Fibroblast of upper back skin (primary cell): Measurements from ENCODE around the gene A4GALT.
A peak's percentile ranks its signal among the peaks of the same experiment; 100 is the strongest.
"Not testable (repeated sequence)": the region's sequence is repeated elsewhere in the genome, so short reads cannot be mapped to it uniquely, and the experiment has no call there.

ENCODE experiments used
- DNase-seq: peaks from one replicate; pipeline ENCODE4 v3.0.0-alpha.2; 2013

The A4GALT gene, protein sequence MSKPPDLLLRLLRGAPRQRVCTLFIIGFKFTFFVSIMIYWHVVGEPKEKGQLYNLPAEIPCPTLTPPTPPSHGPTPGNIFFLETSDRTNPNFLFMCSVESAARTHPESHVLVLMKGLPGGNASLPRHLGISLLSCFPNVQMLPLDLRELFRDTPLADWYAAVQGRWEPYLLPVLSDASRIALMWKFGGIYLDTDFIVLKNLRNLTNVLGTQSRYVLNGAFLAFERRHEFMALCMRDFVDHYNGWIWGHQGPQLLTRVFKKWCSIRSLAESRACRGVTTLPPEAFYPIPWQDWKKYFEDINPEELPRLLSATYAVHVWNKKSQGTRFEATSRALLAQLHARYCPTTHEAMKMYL

DNA sequence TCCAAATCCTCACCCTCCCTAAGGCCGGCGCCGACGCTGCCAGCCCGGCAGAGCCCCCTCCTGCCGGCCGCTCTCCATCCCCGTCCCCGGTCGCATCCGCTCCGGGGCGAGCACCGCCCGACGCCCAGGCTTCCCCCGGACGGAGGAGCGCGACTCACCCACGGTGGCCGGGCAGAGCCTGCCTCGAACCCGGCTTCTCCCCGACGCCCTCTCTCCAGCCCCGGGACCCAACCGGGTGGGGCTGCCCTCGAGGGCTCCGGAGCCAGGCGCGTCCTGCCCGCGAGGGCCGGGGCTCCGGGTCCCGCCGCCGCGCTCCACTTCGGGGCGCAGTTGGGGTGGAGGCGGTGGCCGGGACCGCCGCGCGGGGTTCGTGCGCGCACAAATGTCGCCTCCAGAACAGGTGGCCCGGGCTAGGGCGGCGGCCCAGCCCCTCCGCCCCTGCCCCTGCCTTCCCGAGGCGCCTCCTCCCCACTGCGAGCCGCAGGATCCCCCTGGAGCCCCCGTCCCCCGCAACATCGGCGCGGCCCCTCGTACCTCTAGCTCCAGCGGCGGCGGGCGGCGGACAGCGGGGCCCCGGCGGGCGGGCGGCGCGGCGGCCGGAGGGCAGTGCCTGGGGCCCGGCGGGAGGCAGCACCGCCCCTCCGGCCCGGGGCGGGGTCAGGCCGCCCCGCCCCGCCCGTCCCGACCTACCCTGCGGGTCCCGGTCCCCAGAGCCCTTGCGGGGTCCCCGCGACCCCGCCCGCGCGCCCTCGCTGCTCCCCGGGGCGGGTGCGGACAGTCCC is at the start of gene A4GALT:
Gene A4GALT, minus strand, starts transcription at position 608 of the 782 bp plus-strand sequence. CDS start 26,919 bp downstream, outside the sequence.
- no peak for DNase-seq

DNA sequence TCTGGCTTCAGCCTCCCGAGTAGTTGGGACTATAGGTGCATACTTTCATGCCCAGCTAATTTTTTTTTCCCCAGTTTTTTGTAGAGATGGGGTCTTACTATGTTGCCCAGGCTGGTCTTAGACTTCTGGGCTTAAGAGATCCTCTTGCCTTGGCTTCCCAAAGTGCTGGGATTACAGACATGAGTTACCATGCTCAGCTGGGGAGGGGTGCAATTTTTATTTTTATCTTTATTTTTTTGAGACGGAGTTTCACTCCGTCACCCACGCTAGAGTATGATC is 49.7 kb upstream of the A4GALT start:
- no peak for DNase-seq

DNA sequence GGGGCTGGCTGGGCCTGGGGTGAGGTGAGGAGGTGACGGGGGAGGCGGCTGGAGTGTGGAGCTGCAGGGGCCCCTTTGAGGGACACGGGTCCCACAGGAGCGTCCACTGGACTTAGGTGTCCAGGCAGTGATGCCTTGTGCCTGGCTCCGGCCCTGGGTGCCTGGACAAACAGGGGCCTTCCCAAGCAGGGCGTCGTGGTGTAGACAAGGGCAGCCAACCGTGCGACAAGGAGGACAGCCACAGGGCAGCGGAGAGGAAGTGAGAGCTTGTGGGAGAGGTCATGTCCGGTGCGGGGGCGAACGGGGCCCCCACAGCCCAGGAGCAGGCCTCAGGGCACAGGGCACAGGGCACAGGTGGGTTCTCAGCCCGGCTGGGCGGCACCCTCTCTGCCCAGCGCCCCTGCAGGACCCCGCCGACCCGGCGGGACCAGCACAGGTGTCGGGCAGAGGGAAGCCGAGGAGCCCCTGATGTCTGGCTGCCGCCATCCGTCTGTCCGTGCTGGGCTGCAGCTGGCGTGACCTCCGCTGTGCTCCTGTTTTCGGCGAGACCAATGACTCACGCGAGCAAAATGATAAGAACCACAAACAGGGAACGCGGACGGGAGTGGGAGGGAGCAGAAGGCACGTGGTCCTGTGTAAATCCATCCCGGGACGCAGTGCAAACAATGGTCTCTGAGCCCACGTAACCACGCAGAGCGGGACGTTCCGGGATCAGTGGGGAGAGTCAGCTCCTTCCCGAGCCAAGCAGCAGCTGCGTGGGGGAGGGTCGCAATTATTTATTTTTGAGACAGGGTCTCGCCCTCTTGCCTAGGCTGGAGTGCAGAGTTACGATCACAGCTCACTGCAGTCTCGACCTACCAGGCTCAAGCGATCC is 49.1 kb upstream of the A4GALT start:
- DNase-seq: peak; percentile 78

DNA sequence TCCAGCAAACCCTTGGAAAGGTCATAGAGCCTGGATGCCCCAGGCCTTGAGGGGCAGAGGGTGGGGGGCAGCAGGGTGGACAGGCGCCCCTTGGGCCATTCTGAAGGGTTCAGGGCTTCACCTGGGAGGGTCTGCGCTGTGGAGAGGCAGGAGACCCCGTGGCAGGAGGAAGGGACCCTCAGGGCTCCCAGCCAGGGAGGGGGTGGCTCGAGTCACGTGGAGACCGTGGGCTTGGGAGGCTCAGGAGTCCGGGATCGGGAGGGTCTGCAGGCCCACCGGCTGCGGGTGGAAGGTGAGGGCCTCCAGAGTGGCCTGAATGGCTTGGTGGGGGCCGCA is 48.5 kb upstream of the A4GALT start:
- DNase-seq: no peak

DNA sequence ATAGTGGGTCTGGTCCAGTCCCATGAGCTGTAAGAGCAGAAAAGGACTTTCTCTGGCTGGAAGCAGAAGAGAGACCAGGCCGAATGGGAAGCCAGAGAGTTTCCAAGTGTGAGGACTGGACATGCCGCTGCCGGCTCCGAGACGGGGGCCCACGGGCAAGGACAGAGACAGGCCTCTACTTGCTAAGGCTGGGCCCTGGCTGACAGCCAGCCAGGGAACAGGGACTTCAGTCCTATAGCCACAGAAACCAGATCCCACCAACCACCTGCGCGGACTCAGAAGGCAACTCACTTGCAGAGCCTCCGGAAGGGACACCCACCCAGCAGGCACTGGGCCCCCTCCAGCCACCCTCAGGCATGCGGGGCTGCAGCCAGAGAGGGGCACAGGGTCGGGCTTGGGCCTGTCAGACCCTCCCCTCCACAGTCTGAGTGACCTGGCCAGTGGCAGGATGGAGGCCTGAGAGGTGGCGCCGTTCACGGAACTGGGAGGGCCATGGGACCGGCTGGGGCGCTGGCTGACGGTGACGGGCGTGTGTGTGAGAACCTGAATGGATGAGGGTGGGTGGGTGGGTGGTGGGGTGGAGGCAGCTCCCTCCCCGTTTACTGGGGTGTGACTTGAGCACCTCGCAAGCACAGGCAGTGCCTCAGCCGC is 47.8 kb upstream of the A4GALT start:
- DNase-seq: no peak

DNA sequence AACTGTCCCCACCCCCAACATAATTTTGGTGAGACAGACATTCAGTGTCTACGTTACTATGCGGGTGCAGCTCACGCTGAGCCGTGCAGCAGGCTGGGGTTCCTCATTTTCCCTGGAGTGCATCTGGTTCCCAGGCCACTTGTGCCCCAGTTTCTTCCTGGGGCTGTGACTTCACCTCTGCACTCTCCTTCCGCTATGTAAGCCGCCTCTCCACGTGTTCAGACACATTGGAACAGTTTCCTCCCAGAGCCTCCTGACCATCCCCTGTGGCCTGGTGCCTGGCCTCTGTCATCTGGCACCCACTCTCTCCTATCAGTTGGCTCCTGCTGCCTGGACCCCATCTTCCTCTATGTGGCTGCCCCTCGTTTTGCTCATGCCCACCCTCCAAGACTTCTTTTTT is 46.2 kb upstream of the A4GALT start:
- DNase-seq: no peak

DNA sequence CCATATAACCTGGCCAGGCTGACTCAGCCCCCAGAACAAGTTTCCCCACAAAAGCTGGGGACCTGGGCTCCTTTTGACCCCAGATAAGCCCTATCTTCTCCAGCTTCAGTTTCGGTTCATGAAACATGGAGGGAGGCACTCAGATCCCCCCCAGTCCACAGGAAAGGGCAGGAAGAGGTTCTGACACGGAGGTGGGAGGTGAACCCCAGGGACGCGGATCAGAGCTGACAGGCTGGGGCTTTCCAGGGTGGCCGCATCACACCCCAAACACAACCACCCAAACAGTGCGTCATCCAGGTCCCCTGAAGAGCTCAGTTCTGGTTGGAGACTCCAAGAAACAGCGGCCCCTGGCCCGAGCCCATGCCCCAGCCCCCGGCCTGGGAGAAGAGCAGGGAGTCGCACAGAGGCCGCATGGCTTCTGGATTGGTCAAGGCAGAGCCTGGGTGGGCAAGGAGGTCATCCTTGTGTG is 44.3 kb upstream of the A4GALT start:
- no peak for DNase-seq

DNA sequence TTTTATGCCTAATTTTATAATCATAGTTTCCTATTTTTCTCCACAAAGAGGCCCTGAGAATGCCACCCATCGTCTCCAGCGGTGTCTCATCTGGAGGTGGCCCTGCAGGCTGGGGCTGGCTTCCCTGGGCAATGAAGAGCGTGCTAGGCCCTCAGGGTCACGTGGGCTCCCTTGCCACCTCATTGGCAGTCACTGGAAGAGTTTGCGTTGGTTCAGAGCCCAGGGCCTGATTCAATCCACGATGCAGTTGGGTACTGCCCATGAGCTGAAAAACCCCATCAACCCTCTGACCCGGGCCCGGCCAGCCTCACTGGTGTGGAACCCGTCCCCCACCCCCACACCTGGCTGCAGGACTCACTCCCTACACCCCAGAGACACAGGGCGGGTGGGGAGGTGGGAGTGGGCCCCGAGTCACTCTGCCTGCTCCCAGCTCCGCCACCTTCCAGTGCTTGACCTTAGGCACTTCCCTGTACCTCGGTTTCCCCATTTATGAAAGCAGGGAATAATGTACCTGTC is 43.4 kb upstream of the A4GALT start:
- DNase-seq: no peak

DNA sequence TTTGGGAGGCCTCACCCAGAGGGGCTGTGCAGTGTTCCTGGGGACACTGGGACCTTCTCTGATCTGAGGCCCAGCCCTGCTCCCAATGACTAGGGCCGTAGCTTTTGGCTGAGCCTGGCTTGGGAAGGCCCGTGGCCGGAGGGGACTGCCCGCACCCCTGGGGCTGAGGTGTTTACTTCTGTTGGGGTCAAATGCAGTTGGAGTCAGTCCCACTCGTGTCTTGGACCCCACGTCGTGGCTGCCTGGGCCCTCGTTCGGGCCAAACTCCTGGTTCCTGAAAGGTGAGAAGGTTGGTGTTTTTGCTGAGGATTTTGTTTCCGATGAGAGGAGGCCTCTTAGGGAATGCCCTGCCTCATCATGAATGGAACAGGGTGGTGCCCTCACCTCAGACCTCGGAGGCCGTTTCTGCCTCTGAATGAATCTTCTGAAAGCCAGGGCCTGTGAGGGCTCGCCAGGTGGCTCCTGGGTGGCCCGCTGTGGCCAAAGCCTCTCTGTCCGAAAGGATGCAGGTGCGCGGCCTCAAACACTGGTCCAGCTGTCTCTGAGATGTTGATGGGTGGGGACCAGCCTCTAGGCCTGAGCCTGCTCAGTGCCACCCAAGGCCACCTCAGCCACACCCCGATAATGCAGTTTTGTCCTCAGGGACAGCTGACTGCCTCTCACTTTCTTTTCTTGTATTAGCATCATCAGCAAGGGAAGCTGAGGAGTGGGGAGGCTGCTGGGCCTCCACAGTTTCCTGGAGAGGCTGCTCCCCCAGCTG is 40.3 kb upstream of the A4GALT start:
- DNase-seq: no peak

DNA sequence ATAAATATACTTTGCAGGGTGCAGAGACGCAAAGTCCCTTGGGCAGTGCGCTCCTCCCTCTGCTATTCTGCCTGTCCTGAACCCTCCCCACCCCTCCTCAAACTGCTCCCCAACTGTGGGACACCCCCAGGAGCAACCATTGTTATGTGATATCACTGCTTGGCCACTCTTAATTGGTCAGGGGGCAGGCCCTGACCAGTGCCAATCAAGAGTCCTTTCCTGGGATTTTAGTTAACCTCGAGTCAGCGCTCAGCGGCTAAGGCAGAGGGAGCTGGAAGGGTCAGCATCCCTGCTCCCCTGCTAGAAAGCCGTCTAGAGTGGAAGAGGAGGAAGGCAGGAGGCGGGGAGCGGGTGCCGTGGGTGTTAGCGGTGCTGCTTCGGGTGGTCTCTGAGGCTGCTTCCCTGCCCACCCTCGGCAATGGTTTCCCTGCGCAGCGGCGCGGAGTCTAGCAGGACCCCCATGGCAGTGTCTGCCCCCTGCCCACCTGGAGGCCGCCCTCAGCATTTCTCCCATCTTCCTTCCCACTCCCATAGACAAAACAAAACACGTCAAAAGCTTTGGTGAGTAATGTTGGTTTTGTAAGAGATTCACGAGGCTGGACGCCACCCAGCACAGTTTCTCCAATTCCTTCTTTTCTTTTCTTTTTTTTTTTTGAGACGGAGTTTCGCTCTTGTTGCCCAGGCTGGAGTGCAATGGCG is 38.4 kb upstream of the A4GALT start:
- DNase-seq: peak; percentile 34

DNA sequence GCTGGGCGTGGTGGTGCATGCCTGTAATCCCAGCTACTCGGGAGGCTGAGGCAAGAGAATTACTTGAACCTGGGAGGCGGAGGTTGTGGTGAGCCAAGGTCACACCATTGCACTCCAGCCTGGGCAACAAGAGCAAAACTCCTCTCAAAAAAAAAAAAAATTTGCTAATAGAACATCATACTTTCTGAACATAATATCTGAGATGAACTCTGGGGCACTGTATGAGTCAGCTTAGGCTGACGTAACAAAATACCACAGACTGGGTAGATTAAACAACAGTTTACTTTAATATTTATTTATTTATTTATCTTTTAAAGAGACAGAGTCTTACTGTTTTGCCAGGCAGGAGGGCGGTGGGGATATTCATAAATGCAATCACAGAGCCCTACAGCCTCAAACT is 34.9 kb upstream of the A4GALT start:
- peak; percentile 77 for DNase-seq

DNA sequence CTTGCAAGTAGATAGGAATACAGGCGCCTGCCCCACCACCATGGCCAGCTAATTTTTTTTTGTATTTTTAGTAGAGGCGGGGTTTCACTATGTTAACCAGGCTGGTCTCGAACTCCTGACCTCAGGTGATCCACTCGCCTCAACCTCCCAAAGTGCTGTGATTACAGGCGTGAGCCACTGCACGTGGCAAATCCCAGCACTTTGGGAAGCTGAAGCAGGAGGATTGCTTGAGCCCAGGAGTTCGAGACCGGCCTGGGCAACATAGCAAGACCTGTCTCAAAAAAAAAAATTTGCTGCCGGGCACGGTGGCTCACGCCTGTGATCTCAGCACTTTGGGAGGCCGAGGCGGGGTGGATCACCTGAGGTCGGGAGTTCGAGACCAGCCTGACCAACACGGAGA is 34.5 kb upstream of the A4GALT start:
- DNase-seq: not testable (repeated sequence)

DNA sequence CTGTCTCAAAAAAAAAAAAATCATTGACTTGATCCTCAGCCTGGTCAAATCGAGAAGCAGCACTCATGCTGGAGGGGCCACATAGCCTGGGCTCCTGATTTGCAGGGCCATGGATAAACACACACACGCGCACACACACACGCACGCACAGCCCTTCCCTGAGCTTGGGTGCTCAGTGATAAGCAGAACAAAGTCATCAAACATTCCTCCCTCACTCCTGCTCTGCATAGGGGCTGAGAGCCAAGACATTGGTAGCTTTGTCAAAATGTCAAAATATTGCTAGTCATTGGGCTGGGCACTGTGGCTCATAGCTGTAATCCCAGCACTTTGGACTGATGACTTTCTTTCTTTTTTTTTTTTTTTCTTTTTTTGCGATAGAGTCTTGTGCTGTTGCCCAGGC is 34.0 kb upstream of the A4GALT start:
- peak; percentile 58 for DNase-seq

DNA sequence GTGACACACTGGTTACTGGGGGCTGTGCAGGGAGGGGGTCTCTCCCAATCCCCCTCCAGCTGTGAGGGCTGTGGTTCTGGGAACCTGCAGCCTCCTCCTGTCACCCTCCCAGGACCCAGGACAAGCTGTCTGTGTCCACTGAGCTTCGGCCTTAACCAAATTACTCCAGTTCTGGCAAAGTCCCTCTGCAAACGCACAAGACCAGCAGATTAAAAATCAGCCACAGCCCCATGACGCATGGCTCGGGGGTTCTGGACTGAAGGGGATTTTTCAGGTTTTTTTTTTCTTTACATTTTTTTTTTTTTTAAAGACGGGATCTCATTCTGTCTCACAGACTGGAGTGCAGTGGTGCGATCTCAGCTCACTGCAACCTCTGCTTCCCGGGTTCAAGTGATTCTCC is 32.2 kb upstream of the A4GALT start:
- DNase-seq: no peak

DNA sequence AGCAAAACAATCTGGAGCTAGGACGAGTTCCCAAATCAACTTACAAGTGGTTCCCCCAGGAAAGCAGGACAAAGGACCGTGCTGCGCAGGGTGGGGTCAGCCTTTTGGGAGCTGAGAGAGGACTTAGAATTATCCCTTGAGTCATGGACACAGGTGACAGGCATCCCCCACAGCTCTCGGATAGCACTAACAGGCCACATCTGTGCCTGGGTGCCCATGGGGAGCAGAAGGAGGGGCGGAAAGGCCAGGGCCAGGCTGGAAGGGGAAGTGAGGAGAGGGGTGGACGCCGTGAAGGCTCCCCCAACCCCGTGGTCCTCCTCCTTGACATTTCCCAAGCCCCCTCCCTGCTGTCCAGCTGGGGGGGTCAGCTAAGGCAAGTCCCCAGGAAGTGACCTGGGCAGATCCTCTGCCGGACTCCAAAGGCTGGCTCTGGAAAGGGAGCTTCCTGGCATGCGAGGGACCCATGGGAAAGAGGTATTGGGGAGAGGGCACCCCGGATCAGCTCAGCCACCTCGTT is 31.6 kb upstream of the A4GALT start:
- DNase-seq: no peak

DNA sequence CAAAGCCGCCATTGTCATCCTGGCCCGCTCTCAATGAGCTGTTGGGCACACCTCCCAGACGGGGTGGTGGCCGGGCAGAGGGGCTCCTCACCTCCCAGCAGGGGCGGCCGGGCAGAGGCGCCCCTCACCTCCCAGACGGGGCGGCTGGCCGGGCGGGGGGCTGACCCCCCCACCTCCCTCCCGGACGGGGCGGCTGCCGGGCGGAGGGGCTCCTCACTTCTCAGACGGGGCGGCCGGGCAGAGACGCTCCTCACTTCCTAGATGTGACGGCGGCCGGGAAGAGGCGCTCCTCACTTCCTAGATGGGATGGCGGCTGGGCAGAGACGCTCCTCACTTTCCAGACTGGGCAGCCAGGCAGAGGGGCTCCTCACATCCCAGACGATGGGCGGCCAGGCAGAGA is 29.8 kb upstream of the A4GALT start:
- DNase-seq: not testable (repeated sequence)

DNA sequence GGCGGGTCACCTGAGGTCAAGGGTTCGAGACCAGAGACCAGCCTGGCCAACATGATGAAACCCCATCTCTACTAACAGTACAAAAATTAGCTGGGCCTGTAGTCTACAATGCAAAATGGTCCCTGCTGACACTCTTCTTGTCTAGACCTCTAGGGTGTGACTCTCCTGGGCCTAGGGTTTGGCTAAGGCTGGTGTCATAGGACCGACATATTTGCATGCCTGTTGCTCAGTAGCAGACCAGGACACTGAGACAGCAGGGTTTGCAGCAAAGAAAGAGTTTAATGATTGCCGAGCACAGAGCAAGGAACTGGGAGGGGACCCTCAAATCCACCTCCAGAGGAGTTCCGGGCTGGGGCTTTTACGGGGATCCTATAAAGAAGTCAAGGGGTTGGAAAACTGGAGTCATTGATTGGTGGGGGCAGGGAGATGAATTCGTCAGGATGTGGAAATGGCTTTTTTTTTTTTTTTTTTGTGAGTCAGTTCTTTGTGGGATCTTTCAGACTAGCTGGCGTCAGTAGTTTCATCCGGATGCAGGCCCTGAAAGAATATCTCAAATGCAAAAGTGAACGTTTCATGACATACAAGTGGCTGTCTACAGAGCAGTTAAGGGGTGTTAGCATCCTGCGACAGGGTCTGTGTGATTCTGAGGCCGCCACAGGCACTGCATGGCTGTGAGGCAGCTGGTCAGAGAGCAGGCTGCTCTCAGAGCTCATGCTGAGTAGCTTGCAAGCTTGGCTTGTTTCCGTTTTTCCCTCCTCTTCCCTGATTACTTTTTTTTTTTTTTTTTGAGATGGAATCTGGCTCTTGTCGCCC is 27.2 kb upstream of the A4GALT start:
- DNase-seq: peak; percentile 82

DNA sequence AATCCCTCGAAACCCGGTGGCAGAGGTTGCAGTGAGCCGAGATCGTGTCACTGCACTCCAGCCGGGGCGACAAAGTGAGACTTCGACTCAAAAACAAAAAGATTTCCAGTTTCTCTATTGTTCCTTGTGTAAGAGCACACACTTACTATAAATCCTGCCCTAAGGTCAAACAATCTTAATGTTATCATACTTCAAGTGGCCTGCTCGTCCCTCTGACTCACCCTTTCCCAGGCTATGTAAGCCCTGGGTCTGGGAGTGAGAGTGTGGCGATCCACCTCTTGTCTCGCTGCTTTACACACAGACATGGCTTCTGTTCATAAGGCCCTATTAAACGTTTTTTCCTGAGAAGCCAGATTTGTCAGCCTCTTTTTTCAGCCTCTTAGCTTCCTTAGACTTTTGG is 24.4 kb upstream of the A4GALT start:
- DNase-seq: peak; percentile 32

DNA sequence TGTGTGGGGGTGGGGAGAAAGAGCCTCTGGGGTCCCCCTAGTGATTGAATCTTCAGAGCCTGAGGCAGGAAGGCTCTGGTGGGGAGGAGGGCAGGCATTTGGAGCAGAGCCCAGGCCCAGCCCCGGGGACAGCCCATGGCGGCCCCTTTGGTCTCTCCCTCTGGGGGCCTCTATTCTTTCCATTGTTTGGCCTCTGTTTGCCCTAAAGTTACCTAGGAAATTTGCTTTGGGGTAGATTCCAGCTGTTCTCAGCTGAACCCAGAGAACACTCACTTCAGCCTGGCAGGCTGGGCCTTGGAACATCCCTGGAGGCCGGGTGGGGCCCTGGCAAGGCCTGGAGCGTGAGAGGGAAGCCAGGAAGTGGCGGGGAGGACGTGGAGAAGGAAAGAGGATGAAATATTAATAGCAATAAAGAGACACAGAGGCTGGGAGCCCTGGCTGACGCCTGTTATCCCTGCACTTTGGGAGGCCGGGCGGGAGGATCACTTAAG is 22.9 kb upstream of the A4GALT start:
- DNase-seq: peak; percentile 85

DNA sequence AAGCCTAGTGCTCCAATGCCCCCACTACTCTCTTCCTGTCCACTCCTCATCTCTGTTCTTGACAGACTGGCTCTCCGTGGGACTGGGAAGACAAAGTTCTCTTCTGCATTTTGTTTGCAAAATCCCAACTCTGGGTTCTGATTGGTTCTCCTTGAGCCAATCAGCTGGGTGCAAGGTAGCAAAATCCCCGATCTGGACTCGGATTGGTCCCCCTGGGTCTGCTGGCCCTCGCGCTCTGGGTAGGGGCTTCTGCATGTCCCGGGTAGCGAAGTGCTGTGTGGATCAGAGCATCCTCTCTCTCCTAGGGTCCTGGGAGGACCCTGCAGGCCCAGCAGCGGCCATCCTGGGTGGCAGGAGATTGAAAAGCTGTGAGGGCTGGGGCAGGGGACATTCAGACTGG is 22.3 kb upstream of the A4GALT start:
- no peak for DNase-seq
